Esophagus muscularis mucosa (tissue), 4 donors: ENCODE measurements around the gene IKZF2. TPM values are rescaled to one million over a fixed set of nuclear protein-coding genes. Genes with fewer than 3 reads are reported as not detected.

ENCODE experiments used
- DNase-seq: peaks from one replicate; pipeline ENCODE4 v3.0.0-alpha.2; 2017; ENCODE audit errors: extremely low spot score
- H3K27ac ChIP-seq, 4 donors: fragments of 200-600 bp; sonication (generic); replicated peaks in 1 of 4; 1 replicate in 3 of 4; 2 replicates in 1 of 4; pipeline ENCODE4 v1.5.1; 2016 to 2019; ENCODE audit warnings: mild to moderate bottlenecking in 1 of 4
- H3K27me3 ChIP-seq, 4 donors: fragments of 200-600 bp; sonication (generic); one replicate each; pipeline versions ENCODE4 v1.5.1 to v1.6.0; 2016 to 2019
- H3K36me3 ChIP-seq, 4 donors: fragments of 200-600 bp; sonication (generic); one replicate each; pipeline ENCODE4 v1.5.1; 2016 to 2019
- H3K4me1 ChIP-seq, 4 donors: fragments of 200-600 bp; sonication (generic); one replicate each; pipeline ENCODE4 v1.5.1; 2016 to 2019
- H3K4me3 ChIP-seq, 4 donors: fragments of 200-600 bp; sonication (generic); 1 replicate in 2 of 4; 2 replicates in 2 of 4; pipeline ENCODE4 v1.5.1; 2016 to 2019; ENCODE audit warnings: mild to moderate bottlenecking in 4 of 4, moderate library complexity in 1 of 4
- H3K9me3 ChIP-seq, 4 donors: fragments of 200-600 bp; sonication (generic); 1 replicate in 3 of 4; 2 replicates in 1 of 4; pipeline ENCODE4 v1.5.1; 2016 to 2019
- CTCF ChIP-seq, 3 experiments: fragments of 200-600 bp in 2 of 3; fragments of 450-650 bp in 1 of 3; sonication (generic) in 2 of 3; IDR thresholded peaks; one replicate each; pipeline ENCODE4 v1.5.1; 2017 to 2019; ENCODE audit warnings: antibody characterized with exemption in 3 of 3, mild to moderate bottlenecking in 2 of 3, moderate library complexity in 1 of 3
- EP300 ChIP-seq: sonication (generic); formaldehyde crosslinking; IDR thresholded peaks from one replicate; pipeline ENCODE4 v1.6.1; 2017; ENCODE audit warnings: antibody characterized with exemption
- POLR2A ChIP-seq: fragments of 450-650 bp; IDR thresholded peaks from one replicate; pipeline ENCODE4 v1.6.1; 2017; ENCODE audit warnings: antibody characterized with exemption, moderate library complexity, mild to moderate bottlenecking, low read depth
- POLR2AphosphoS5 ChIP-seq, 2 donors: sonication (generic); formaldehyde crosslinking; IDR thresholded peaks; one replicate each; pipeline ENCODE4 v1.6.1; 2017; ENCODE audit warnings: antibody characterized with exemption in 2 of 2
- WGBS: methylation state at CpG from one replicate; pipeline ENCODE4 v1.1.5; 2018; 5-methylcytosine and 5-hydroxymethylcytosine counted together
- intact Hi-C: fragments of 100-400 bp; cut with DNase I; formaldehyde crosslinking; loops from one replicate; pipeline ENCODE4 v1.15.1; 2023
- total RNA-seq, 4 donors: library from RNA; depleted of rRNA; stranded (reverse); fragments of >200 nt; gene quantifications; one replicate each; pipeline versions ENCODE4 v1.1.0 to v1.2.1, GENCODE V29; 2016

Gene IKZF2
- total RNA-seq, 4 donors from 2014 or later, result 6.5 to 11.2 (median 8.8) TPM

GRCh38 chr2:212979799-212980198 lies 171.6 kb downstream of the IKZF2 start:
- WGBS, result 63% methylated on average over 1 of the region's 1 CpG
- H3K4me1 ChIP-seq, result peaks cover 0 to 9% (median 2%) of the 10 kb centered on the region in 4 donors
- no peak overlapping the region for H3K4me3 ChIP-seq
- intact Hi-C loops, result no loop called here
- no peak overlapping the region for H3K27ac ChIP-seq
- DNase-seq, result no peak
- H3K27me3 ChIP-seq, result no peaks in the 10 kb centered on the region
- no peaks in the 10 kb centered on the region for H3K9me3 ChIP-seq
- H3K36me3 ChIP-seq, result no peaks in the 10 kb centered on the region
- TF ChIP-seq EP300 (no peak), POLR2AphosphoS5 (IDR thresholded peaks at IDR 0.05) (no peak), POLR2A (no peak), CTCF (IDR thresholded peaks at IDR 0.05) (no peak)

- H3K9me3 ChIP-seq, result no peaks in the 10 kb centered on the region
- DNase-seq, result no peak
- TF ChIP-seq POLR2AphosphoS5 (IDR thresholded peaks at IDR 0.05), result no peak
- no peak for TF ChIP-seq CTCF (IDR thresholded peaks at IDR 0.05)
- TF ChIP-seq EP300, result no peak
- no peak for TF ChIP-seq POLR2A
- 41% methylated on average over 2 of the region's 2 CpGs for WGBS
- H3K4me1 ChIP-seq, result peaks cover 0 to 11% (median 2%) of the 10 kb centered on the region in 4 donors
- H3K4me3 ChIP-seq, result no peak overlapping the region
- H3K27me3 ChIP-seq, result no peaks in the 10 kb centered on the region
- H3K27ac ChIP-seq, result no peak overlapping the region
- intact Hi-C loops, result no loop called here
- no peaks in the 10 kb centered on the region for H3K36me3 ChIP-seq
These were observed 172.3 kb downstream of the IKZF2 start for GRCh38 chr2:212979046-212979612.

GRCh38 chr2:212977152-212977551 lies 174.3 kb downstream of the IKZF2 start:
- WGBS, result 81% methylated on average over 2 of the region's 2 CpGs
- Histone ChIP-seq H3K27me3 (no peaks in the 10 kb centered on the region), H3K4me1 (peaks cover 0 to 11% (median 2%) of the 10 kb centered on the region in 4 donors), H3K36me3 (no peaks in the 10 kb centered on the region), H3K4me3 (no peak overlapping the region), H3K27ac (no peak overlapping the region), H3K9me3 (no peaks in the 10 kb centered on the region)
- intact Hi-C loops, result no loop called here
- no peak for DNase-seq
- no peak for TF ChIP-seq CTCF (IDR thresholded peaks at IDR 0.05)
- no peak for TF ChIP-seq POLR2AphosphoS5 (IDR thresholded peaks at IDR 0.05)
- TF ChIP-seq EP300, result no peak
- no peak for TF ChIP-seq POLR2A

GRCh38 chr2:212975333-212975732 lies 176.1 kb downstream of the IKZF2 start:
- no peak for TF ChIP-seq POLR2A
- no peak for TF ChIP-seq EP300
- TF ChIP-seq POLR2AphosphoS5 (IDR thresholded peaks at IDR 0.05), result no peak
- intact Hi-C loops, result no loop called here
- WGBS, result 11% methylated on average over 1 of the region's 1 CpG
- no peaks in the 10 kb centered on the region for H3K36me3 ChIP-seq
- no peak for DNase-seq
- no peak overlapping the region for H3K27ac ChIP-seq
- peaks cover 0 to 12% (median 2%) of the 10 kb centered on the region in 4 donors for H3K4me1 ChIP-seq
- no peaks in the 10 kb centered on the region for H3K27me3 ChIP-seq
- no peak overlapping the region for H3K4me3 ChIP-seq
- H3K9me3 ChIP-seq, result no peaks in the 10 kb centered on the region

GRCh38 chr2:212974692-212975091 lies 176.7 kb downstream of the IKZF2 start:
- H3K27me3 ChIP-seq, result no peaks in the 10 kb centered on the region
- no peaks in the 10 kb centered on the region for H3K9me3 ChIP-seq
- no peaks in the 10 kb centered on the region for H3K36me3 ChIP-seq
- H3K27ac ChIP-seq, result no peak overlapping the region
- H3K4me3 ChIP-seq, result no peak overlapping the region
- DNase-seq, result no peak
- H3K4me1 ChIP-seq, result peaks cover 0 to 19% (median 2%) of the 10 kb centered on the region in 4 donors
- intact Hi-C loops, result no loop called here
- 39% methylated on average over 2 of the region's 2 CpGs for WGBS
- TF ChIP-seq CTCF (IDR thresholded peaks at IDR 0.05) (no peak), EP300 (no peak), POLR2AphosphoS5 (IDR thresholded peaks at IDR 0.05) (no peak)
